Brain pericyte (primary cell): ENCODE measurements around the gene FSD1.

ENCODE experiments used
- DNase-seq: peaks from one replicate; pipeline ENCODE4 v3.0.0-alpha.2; 2012; ENCODE audit warnings: low read depth, low spot score

FSD1 gene

GRCh38 chr19:4362831-4363545 lies 58.6 kb downstream of the FSD1 start:
- DNase-seq, result no peak

DNA sequence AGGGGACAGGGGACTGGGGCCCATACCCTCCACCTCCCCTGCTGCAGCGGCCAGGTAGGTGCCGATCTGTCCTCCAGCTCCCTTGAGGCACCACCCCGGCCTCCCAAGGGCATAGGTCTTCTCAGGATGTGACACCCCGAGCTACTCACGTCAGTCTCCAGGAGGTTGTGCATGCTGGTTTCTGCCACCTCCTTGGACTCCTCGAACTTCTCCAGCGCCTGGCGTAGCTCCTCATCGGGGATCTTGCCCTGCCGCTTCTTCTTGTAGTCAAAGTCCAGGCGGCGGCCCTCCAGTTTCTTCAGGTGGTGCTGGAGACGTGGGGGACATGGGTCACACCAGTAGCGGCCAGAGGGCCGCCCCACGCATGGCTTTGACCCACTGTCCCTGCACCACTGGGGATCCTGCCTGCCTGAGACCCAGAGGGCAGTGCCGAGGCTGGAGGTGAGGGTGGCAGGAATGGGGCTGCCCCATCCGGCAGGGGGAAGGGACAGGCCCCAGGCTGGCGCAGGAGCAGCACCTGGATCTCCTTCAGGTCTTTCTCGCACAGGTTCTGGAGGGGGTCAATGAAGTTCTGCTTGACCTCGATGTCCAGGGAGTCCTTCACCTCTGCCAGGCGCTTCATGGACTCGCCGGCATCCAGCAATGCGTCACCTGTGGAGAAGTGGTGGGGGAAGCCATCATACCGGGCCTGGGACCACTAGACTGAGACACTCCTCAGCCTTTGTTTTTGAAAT lies 59.3 kb downstream of the FSD1 start:
- DNase-seq, result no peak

DNA sequence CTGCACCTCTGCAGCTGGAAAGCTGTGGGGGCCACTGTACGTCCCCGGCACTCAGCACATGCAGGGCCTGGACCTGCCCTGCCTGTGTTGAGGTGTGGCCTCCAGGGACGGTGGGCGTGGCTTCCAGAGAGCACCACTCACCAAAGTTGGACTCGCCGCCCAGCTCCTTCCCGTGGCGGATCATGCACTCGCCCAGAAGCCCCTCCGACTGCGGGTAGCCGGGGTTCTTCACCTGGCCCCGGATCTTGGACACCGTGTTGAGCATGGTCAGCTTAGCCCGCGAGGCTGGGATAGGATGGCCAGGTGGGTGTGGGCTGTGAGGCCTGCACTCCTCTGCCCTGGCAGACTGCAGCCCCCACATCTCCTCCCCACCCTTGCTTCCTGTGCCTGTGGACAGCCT lies 60.9 kb downstream of the FSD1 start:
- DNase-seq, result no peak

DNA sequence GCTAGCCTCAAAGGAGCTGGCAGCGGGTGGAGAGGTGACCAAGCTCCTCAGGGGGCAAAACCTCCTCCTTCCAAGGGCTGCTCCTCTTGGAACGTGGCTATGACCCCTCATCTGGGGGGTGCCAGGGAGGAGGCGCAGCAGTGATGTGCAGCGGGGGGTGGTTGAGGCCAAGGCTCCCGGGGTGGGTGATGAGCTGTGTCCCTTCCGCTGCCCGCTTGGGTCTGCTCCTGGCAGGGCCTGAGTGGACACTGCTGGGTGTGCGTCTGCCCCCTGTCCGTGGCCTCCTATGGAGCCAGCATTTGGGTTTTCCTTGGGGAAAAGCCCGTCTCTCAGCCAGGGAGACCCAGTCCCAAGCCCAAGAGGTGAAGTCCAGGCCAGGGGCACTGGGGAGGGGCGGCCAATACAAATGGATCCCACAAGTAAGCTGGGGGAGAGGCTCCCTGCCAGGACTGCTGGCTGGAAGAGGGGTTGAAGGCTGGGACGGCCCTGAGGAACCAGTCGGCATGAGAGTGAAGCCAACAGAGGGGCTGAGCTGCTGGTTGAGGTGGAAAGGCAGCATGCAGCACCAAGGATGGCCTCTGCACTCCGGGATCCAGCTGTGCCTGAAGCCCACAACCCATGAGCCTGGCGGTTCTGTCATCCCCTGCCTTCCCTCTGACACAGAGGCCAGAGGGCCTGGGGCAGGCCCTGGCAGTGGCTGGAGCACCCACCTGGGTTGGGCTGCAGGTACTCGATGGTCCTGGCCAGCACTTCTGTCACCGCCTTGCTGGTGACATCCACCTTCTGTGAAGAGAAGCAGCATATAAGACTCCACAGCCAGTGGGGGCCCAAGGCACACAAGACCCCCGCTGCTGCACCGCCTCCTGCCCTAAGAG lies 61.6 kb downstream of the FSD1 start:
- DNase-seq, result no peak

DNA sequence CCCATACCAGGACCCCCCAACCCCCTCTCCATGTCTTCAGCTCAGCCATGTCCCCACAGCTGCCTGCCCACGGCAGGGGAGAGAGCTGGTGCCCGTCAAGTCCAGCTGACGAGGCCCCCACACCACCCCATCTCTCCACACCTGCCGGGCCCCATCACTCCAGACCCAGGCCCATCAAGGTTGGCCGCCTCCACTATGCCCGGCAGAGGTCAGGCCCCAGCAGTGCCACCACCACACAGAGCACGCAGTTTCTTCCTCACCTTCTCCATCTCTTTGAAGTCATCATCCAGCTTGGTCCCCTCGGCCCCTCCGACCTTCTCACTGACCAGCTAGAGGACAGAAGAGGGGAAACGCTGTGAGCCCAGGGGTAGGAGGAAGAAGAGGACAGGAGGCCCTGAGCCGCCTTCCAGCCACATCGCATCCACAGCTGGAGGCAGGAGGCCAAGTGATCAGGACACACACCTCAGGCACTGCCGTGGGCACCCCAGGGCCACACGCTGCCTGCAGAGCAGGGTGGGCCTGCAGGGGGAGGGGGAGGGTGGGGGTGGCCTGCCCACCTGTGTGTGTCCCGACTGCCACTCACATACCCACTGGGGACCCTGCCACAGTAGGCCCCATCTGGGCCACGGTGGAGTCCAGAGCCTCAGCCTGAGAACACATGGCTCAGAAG lies 62.4 kb downstream of the FSD1 start:
- DNase-seq, result no peak

DNA sequence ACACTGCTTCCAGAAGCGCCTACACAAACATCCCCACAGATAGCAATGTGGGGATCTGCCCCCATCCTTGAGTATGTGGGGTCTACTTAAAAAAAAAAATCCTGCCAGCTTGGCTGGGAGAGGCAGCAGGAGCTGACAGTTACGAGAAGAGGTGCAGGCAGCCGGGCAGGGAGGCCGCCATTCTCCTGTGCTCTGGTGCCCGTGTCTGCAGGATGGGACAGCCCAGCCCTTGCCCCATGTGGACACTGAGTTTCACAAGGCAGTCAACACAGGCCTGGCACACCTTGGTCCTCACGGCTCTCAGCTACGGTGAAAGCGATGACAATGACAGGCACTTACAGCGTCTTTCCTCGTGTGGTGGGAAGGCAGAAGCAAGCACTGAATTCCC lies 62.9 kb downstream of the FSD1 start:
- no peak for DNase-seq

DNA sequence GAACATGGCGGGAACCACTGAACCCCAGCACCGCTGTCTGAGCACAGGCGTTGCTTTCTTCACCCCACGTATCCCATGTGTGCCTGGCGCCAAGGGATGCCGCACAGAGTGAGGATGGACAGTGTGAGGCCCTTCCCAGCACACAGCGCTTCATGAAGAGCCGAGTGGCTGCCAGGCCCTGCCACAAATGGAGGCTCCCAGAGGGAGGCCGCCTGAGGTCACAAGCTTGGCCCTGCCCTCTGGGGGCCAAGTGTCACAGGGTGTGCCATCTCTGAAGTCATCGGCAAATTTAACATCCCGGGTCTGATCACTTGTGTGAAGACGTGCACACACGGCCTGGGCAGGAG lies 63.4 kb downstream of the FSD1 start:
- no peak for DNase-seq

- DNase-seq, result no peak
Observed at GRCh38 chr19:4368128-4368820, 63.9 kb downstream of the FSD1 start.

- DNase-seq, result no peak
Observed at GRCh38 chr19:4369109-4369887, 64.9 kb downstream of the FSD1 start.

- DNase-seq, result no peak
Observed at GRCh38 chr19:4369888-4370260, 65.5 kb downstream of the FSD1 start.

- DNase-seq, result no peak
Observed at GRCh38 chr19:4370418-4371041, 66.1 kb downstream of the FSD1 start.

- no peak for DNase-seq
Observed at GRCh38 chr19:4371247-4372164, 67.1 kb downstream of the FSD1 start.

DNA sequence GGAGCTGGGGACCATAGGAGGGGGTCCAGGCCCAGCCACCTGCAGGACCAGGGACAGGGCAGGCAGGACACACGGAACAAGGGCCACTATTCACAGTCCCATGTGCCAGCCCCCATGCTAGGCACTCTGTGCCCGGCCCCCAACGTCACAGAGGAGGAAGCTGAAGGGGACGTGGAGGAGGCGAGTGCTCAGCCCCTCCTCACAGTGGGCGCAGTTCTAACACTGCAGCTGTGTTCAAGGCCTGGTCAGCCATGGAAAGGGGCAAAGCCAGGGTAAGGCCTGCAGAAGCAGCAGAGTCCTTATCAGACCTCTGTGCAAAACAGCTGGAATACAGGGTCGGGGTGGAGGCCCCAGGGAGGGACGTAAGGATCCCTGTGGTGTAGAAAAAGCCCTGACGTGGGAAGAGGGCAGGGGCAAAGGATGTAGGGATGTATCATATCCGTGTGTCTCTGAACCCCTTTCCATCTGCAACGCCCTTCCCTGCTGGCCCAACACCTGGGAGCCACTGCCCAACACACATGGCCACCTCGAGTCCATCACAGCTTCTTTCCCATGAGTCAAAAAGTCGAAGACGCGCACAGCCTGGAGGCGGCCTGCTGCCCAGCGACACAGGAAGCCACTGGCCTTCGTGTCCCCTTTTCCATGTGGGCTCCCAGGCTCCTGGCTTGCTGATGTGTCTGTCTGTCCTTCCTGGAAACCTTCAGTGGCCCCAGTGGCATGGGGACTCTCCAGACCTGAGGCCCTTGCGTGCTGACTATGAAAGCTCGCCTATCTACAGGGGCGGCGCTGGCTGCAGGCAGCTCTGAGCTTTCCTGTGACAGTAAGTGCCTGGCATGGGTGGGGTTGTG lies 68.0 kb downstream of the FSD1 start:
- DNase-seq, result no peak

GRCh38 chr19:4373013-4373367 lies 68.6 kb downstream of the FSD1 start:
- DNase-seq, result no peak
